ENCODE data around the gene HLTF.

Gene HLTF

GRCh38 chr3:149081772-149082171 lies 4.6 kb downstream of the HLTF start:
- DNase-seq = no peak

- DNase-seq = no peak
These were observed 5.6 kb downstream of the HLTF start for GRCh38 chr3:149080699-149081091.

DNA sequence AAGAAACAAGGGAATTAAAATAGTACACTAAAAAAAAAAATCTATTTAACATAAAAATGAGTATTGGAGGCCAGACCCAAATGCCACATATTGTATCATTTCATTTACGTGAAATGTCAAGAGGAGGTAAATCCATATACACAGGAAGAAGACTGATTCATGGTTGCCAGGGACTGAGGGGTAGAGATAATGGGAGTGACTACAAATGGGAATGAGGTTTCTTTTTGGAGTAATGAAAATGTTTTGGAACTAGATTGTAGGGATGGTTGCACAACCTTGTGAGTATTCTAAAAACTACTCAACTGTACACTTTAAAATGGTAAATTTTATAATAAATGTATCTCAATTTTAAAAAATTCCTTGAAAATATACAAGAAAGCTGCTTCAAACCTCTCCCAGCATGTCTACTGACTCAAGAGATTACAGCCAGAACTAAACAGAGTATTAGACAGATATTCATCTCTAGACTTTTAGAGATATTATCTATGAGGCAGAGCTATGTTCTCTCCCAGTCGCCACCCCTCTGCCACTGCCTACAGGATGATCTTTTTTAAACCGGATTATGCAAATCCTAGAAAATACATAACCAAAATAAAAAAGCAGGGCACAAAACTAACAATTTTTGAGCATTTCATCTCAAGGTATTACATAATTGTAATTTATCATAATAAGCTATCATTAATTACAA lies 6.2 kb downstream of the HLTF start:
- DNase-seq = no peak

- no peak for DNase-seq
These were observed 8.7 kb downstream of the HLTF start for GRCh38 chr3:149077628-149078027.

- DNase-seq = no peak
These were observed 18.4 kb downstream of the HLTF start for GRCh38 chr3:149067883-149068282.

- DNase-seq = no peak
These were observed 24.6 kb downstream of the HLTF start for GRCh38 chr3:149061776-149062175.

GRCh38 chr3:149058602-149059001 lies 27.7 kb downstream of the HLTF start:
- no peak for DNase-seq

DNA sequence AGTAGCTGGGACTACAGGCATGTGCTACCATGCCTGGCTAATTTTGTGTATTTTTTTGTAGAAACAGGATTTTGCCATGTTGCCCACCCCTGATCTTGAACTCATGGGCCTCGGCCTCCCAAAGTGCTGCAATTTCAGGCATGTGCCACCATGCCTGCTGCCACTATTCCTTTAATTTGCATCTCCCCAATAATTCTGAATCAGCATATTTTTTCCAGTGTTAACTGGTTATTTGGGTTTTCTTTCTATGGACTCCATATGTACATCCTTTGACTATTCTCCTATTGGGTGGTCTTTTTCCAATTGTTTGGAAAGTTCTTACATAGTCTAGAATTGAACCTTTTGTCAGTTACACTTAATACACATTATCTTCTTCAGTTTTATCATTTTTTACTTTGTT lies 28.1 kb downstream of the HLTF start:
- no peak for DNase-seq

- no peak for DNase-seq
These were observed 30.8 kb downstream of the HLTF start for GRCh38 chr3:149055575-149055974.

DNA sequence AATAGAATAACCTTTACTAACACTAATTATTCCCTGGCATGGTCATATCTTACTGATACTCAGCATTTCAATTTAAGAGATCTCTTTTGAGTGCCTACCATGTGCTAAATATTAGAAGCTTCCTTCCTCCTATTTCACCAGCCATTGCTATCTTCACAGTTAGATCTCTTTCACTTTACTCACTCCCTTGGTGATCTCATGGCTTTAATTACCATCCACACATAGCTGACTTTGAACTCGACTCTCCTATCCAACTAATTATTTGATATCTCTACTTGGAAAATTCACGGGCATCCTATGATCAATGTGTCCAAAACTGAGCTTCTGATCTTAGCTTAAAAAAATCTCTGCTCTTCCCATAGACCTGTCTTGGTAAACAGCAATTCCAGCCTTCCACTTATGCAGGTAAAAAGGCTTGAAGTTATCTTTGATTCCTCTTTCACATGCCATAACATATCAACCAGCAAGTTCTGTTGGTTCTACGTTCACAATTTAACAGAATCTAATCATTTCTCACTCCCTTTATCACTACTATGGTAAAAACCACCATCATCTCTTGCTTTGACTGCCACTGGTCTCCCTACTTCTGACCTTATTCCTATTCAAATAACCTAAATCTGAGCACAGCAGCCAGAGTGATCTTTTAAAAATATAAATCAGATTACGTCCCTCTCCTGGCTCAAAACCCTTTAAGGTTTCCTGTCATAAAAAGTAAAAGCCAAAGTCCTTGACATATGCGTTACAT lies 41.8 kb downstream of the HLTF start:
- no peak for DNase-seq

- DNase-seq = no peak
These were observed 43.4 kb downstream of the HLTF start for GRCh38 chr3:149042789-149043386.

DNA sequence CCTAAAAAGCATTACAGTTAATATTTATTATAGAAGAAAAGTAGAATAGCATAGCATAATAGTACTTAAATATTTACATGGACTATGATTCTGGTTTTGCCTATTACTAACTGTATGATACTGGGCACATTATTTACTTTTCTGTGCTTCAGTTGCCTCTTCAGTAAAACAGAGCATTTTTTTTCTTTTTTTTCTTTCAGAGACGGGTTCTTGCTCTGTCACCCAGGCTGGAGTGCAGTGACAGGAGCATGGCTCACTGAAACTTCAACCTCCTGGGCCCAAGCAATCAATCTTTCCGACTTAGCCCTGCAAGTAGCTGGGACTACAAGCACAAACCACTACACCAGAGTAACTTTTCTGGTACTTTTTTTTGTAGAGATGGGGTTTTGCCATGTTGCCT lies 48.0 kb downstream of the HLTF start:
- no peak for DNase-seq

GRCh38 chr3:149037684-149038083 lies 48.6 kb downstream of the HLTF start:
- no peak for DNase-seq

DNA sequence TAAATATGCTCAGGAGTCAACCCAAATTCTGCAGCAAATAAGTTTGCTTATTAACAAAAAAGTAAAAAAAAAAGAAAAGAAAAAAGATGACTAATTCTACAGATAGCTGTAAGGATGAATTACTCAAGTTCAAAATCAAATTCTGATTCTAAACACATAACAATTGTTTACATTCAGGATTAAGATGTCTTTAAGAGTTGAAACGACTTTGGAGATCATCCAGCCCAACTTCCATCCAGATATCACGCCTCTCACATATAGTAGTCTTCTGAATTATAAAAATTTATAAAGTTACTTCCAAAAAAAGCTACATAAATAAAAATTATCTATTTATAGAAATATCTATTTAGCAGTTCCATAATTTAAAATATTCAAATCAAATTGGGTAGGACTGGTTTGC lies 55.2 kb downstream of the HLTF start:
- DNase-seq = no peak

GRCh38 chr3:149026718-149027117 lies 59.6 kb downstream of the HLTF start:
- no peak for DNase-seq

GRCh38 chr3:149023951-149024350 lies 62.4 kb downstream of the HLTF start:
- DNase-seq = no peak

DNA sequence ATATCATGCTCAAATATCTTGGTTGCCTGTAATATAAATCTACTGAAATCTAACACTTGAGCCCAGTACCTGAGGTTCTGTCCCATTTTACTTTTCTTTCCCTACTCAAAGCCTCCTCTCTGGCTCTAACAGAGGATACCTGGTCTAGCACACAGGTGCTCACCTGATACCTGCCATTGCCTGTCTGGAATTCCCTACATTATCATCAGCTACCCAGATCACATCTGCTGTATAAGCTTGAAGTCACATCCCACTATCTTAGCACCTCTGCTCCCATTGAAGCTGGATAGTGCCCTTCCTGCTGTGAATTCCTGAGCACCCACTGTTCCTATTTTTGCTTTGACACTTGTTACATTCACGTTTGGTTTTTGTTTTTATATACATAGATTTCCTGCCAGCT lies 64.5 kb downstream of the HLTF start:
- no peak for DNase-seq

GRCh38 chr3:149020839-149021252 lies 65.5 kb downstream of the HLTF start:
- no peak for DNase-seq

DNA sequence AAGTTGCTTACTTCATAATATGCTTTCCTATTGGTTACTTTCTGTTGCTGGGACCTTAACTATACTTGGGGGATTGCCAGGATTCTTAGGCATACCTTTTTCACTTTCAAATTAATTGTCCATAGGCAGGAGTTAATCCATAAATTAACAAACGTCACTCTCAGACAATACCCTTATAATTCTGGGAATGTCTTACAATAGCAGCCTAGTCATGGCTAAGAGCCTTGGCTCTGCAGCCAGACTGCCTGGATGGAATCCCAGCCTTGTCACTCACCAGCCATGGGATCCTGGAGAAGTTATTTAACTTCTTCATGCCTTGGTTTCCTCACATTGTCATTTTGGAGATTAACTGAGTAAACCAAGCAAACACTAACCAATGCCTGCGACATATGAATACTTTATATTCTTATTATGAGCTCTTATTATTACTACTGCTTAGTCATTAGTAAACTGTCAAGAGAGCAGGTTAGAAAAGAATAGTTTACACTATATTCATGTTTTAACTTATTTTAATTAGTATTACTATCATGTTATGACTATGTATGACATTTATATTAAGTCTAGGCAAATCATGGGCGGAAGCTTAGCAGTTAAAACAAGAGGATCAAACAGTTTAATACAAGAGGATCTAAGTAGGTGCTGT lies 66.0 kb downstream of the HLTF start:
- DNase-seq = no peak

DNA sequence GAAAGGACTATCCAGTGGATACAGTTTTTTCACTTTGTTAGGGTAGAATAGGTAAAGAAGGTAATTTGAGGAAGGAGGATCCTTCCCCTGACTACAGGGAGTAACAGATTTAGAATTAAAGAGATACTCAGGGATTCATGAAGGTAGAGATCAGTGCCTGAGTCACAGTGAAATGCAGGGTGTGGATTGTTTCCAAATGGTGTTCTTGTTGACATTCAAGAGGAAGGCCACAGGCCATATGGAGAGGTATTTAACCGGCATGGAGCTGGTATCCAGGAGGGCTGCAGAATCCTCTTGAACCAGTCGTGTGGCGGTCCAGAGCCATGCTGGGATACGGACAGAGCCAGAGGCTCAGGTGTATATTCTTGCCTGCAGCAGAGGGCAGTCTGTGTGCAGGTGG lies 66.8 kb downstream of the HLTF start:
- no peak for DNase-seq

- DNase-seq = no peak
These were observed 68.1 kb downstream of the HLTF start for GRCh38 chr3:149018247-149018646.

DNA sequence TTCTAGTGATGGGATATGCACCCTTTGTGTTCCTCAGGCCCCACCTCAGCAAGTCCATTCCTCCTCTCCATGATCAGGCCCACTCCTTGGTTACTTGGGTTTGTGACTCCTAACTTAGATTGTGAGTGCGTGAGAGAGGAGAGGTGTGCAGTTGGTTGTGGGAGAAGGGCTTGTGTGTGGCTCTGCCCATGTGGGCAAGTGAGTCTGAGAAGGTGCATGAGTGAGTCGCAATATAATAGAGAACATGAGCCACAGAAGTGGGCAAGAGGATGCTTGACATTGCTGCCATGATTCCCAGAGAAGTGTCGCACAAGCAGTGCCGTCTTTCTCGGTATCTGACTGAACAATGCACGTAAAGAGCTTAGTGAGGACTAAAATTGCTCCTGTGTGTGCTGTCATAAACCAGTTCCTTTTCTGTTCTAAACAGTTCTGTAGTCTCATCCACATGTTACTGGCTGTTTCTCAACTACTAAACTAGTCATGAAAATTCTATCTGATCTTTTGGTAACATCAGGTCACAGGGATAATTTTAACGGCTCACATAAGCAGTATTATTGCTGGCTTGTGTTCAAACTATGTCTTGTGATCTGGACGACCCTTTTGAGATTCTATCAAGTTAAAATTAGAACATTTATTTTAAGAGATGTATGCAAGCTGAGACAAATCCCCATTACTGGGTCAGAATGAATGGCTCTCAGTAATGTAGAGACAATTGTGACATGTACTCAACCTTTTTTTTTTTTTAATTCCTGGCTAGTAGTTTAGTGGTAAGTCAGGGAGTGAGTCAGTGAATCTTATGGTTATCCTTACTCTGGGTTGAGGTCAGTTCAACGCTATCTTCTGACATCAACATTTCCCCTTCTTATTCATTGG lies 69.4 kb downstream of the HLTF start:
- DNase-seq = no peak

DNA sequence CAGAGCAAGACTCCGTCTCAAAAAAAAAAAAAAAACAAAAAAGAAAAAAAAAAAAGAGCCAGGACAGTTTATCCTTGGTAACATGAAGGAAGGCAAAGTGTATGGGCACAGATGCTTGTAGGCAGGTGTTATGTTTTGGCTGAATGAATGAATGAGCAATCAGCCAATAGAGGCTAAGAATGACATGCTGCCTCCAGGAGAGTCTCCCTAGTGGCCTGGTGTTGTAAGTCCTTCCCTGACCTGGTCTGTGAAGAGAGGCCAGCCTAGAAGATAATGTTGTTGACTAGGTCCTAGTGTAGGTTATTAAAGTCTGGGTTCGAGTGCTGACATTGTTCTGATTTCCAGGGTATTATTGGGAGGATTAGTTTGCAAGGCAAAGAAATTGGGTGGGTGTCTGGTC lies 70.1 kb downstream of the HLTF start:
- DNase-seq = no peak
